ENCODE data around the gene UNC45A.
A peak's percentile ranks its signal among the peaks of the same experiment; 100 is the strongest.

The UNC45A gene

GRCh38 chr15:90933301-90933700, 1.8 kb upstream of the UNC45A start:
- no peak overlapping the region for H3K23ac ChIP-seq (ENCODE audit: low read length)
- H3K79me1 ChIP-seq (ENCODE audit: low read length): peaks cover 4% of the 10 kb centered on the region
- H3K36me3 ChIP-seq (ENCODE audit: control insufficient read depth, insufficient read depth, low read length): no peaks in the 10 kb centered on the region
- no peak overlapping the region for H3K56ac ChIP-seq (ENCODE audit: low read length)
- no peak overlapping the region for H2BK5ac ChIP-seq (ENCODE audit: low read length)
- no peak overlapping the region for H2BK15ac ChIP-seq (replicated peaks; ENCODE audit: low read depth)
- no peak overlapping the region for H2AK5ac ChIP-seq (ENCODE audit: low read length)
- no peak overlapping the region for H3K18ac ChIP-seq (ENCODE audit: low read length)
- no peak overlapping the region for H3K4ac ChIP-seq (ENCODE audit: low read depth, low read length)
- WGBS (ENCODE audit: extremely low coverage, insufficient coverage, low lambda C conversion rate): no CpG with 5 or more reads among the region's 1 CpG
- H3K4me1 ChIP-seq (ENCODE audit: control insufficient read depth, low read depth, low read length): peaks cover 1% of the 10 kb centered on the region
- no peak overlapping the region for H3K27ac ChIP-seq (ENCODE audit: low read depth, low read length)
- no peak overlapping the region for H2BK120ac ChIP-seq (ENCODE audit: low read depth, low read length)
- no peak overlapping the region for H4K8ac ChIP-seq (ENCODE audit: low read depth, low read length)
- no peak overlapping the region for H3K4me2 ChIP-seq (ENCODE audit: low read length)
- H3K27me3 ChIP-seq (ENCODE audit: insufficient read depth, low read length, poor library complexity): no peaks in the 10 kb centered on the region
- no peaks in the 10 kb centered on the region for H3K79me2 ChIP-seq (ENCODE audit: control insufficient read depth, insufficient read depth, low read length)
- no peak overlapping the region for H4K5ac ChIP-seq (ENCODE audit: low read length)
- no peak overlapping the region for H3K9ac ChIP-seq (ENCODE audit: low read length)
- no peak for DNase-seq
- H3K4me3 ChIP-seq (ENCODE audit: low read length): no peak overlapping the region

- no peak overlapping the region for H3K27ac ChIP-seq (ENCODE audit: low read depth, low read length)
- H3K36me3 ChIP-seq (ENCODE audit: control insufficient read depth, insufficient read depth, low read length): no peaks in the 10 kb centered on the region
- H3K4me3 ChIP-seq (ENCODE audit: low read length): peak overlapping the region; percentile 8
- peaks cover 1% of the 10 kb centered on the region for H3K4me1 ChIP-seq (ENCODE audit: control insufficient read depth, low read depth, low read length)
- H3K23ac ChIP-seq (ENCODE audit: low read length): no peak overlapping the region
- H3K4ac ChIP-seq (ENCODE audit: low read depth, low read length): no peak overlapping the region
- peaks cover 4% of the 10 kb centered on the region for H3K79me1 ChIP-seq (ENCODE audit: low read length)
- H4K5ac ChIP-seq (ENCODE audit: low read length): no peak overlapping the region
- no CpG with 5 or more reads among the region's 19 CpGs for WGBS (ENCODE audit: extremely low coverage, insufficient coverage, low lambda C conversion rate)
- no peak overlapping the region for H2BK15ac ChIP-seq (replicated peaks; ENCODE audit: low read depth)
- no peak overlapping the region for H3K18ac ChIP-seq (ENCODE audit: low read length)
- H4K8ac ChIP-seq (ENCODE audit: low read depth, low read length): no peak overlapping the region
- H2AK5ac ChIP-seq (ENCODE audit: low read length): no peak overlapping the region
- DNase-seq: peak; percentile 93
- H3K27me3 ChIP-seq (ENCODE audit: insufficient read depth, low read length, poor library complexity): no peaks in the 10 kb centered on the region
- no peaks in the 10 kb centered on the region for H3K79me2 ChIP-seq (ENCODE audit: control insufficient read depth, insufficient read depth, low read length)
- H3K9ac ChIP-seq (ENCODE audit: low read length): no peak overlapping the region
- no peak overlapping the region for H2BK120ac ChIP-seq (ENCODE audit: low read depth, low read length)
- peak overlapping the region; percentile 73 for H3K4me2 ChIP-seq (ENCODE audit: low read length)
- H2BK5ac ChIP-seq (ENCODE audit: low read length): no peak overlapping the region
- H3K56ac ChIP-seq (ENCODE audit: low read length): peak overlapping the region; percentile 37
Observed at GRCh38 chr15:90934256-90934948, 683 bp upstream of the UNC45A start.

DNA sequence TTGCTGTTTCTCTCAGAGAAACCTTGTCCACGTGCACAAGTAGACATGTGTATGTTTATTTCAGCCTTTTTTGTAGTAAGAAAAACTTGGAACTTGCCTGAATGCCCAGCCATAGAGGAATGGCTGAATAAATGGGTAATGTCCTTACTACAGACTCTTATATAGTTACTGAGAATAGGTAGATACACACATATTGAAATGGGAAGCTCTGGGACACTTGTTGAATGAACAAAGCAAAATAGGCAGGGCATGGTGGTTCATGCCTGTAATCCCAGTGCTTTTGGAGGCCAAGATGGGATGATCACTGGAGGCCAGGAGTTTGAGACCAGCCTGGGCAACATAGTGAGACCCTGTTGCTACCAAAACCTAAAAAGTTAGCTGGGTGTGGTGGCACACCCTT, 1.7 kb downstream of the UNC45A start:
- Histone ChIP-seq H2BK5ac (ENCODE audit: low read length) (no peak overlapping the region), H3K27me3 (ENCODE audit: insufficient read depth, low read length, poor library complexity) (no peaks in the 10 kb centered on the region), H3K79me1 (ENCODE audit: low read length) (peaks cover 4% of the 10 kb centered on the region), H3K9ac (ENCODE audit: low read length) (no peak overlapping the region), H3K36me3 (ENCODE audit: control insufficient read depth, insufficient read depth, low read length) (peaks cover 9% of the 10 kb centered on the region), H2AK5ac (ENCODE audit: low read length) (no peak overlapping the region), H3K18ac (ENCODE audit: low read length) (no peak overlapping the region), H3K56ac (ENCODE audit: low read length) (no peak overlapping the region), H3K4me1 (ENCODE audit: control insufficient read depth, low read depth, low read length) (peaks cover 1% of the 10 kb centered on the region), H3K4me2 (ENCODE audit: low read length) (no peak overlapping the region), H3K27ac (ENCODE audit: low read depth, low read length) (no peak overlapping the region), H3K79me2 (ENCODE audit: control insufficient read depth, insufficient read depth, low read length) (no peaks in the 10 kb centered on the region), H3K4ac (ENCODE audit: low read depth, low read length) (no peak overlapping the region), H3K4me3 (ENCODE audit: low read length) (no peak overlapping the region), H2BK15ac (replicated peaks; ENCODE audit: low read depth) (no peak overlapping the region), H2BK120ac (ENCODE audit: low read depth, low read length) (no peak overlapping the region), H3K23ac (ENCODE audit: low read length) (no peak overlapping the region), H4K5ac (ENCODE audit: low read length) (no peak overlapping the region), H4K8ac (ENCODE audit: low read depth, low read length) (no peak overlapping the region)
- no peak for DNase-seq
- WGBS (ENCODE audit: extremely low coverage, insufficient coverage, low lambda C conversion rate): no CpG with 5 or more reads among the region's 1 CpG

- Histone ChIP-seq H4K8ac (ENCODE audit: low read depth, low read length) (no peak overlapping the region), H3K79me1 (ENCODE audit: low read length) (peaks cover 4% of the 10 kb centered on the region), H3K4me3 (ENCODE audit: low read length) (no peak overlapping the region), H3K23ac (ENCODE audit: low read length) (no peak overlapping the region), H2AK5ac (ENCODE audit: low read length) (no peak overlapping the region), H3K18ac (ENCODE audit: low read length) (no peak overlapping the region), H3K56ac (ENCODE audit: low read length) (no peak overlapping the region), H3K36me3 (ENCODE audit: control insufficient read depth, insufficient read depth, low read length) (peaks cover 13% of the 10 kb centered on the region), H2BK5ac (ENCODE audit: low read length) (no peak overlapping the region), H3K4ac (ENCODE audit: low read depth, low read length) (no peak overlapping the region), H2BK120ac (ENCODE audit: low read depth, low read length) (no peak overlapping the region), H4K5ac (ENCODE audit: low read length) (no peak overlapping the region), H3K27ac (ENCODE audit: low read depth, low read length) (no peak overlapping the region), H2BK15ac (replicated peaks; ENCODE audit: low read depth) (no peak overlapping the region), H3K27me3 (ENCODE audit: insufficient read depth, low read length, poor library complexity) (no peaks in the 10 kb centered on the region), H3K9ac (ENCODE audit: low read length) (no peak overlapping the region), H3K4me1 (ENCODE audit: control insufficient read depth, low read depth, low read length) (peaks cover 1% of the 10 kb centered on the region), H3K4me2 (ENCODE audit: low read length) (no peak overlapping the region), H3K79me2 (ENCODE audit: control insufficient read depth, insufficient read depth, low read length) (no peaks in the 10 kb centered on the region)
- no peak for DNase-seq
- WGBS (ENCODE audit: extremely low coverage, insufficient coverage, low lambda C conversion rate): no CpG with 5 or more reads among the region's 5 CpGs
Observed at GRCh38 chr15:90938261-90938660, 3.2 kb downstream of the UNC45A start.

GRCh38 chr15:90939756-90940155, 4.7 kb downstream of the UNC45A start:
- H3K23ac ChIP-seq (ENCODE audit: low read length): no peak overlapping the region
- no peak overlapping the region for H3K4me2 ChIP-seq (ENCODE audit: low read length)
- no peak overlapping the region for H3K9ac ChIP-seq (ENCODE audit: low read length)
- H2BK15ac ChIP-seq (replicated peaks; ENCODE audit: low read depth): no peak overlapping the region
- no peak overlapping the region for H3K56ac ChIP-seq (ENCODE audit: low read length)
- H3K4me3 ChIP-seq (ENCODE audit: low read length): no peak overlapping the region
- no peaks in the 10 kb centered on the region for H3K27me3 ChIP-seq (ENCODE audit: insufficient read depth, low read length, poor library complexity)
- H3K18ac ChIP-seq (ENCODE audit: low read length): no peak overlapping the region
- H2BK120ac ChIP-seq (ENCODE audit: low read depth, low read length): no peak overlapping the region
- H3K27ac ChIP-seq (ENCODE audit: low read depth, low read length): no peak overlapping the region
- H3K4ac ChIP-seq (ENCODE audit: low read depth, low read length): no peak overlapping the region
- H2BK5ac ChIP-seq (ENCODE audit: low read length): no peak overlapping the region
- no peak overlapping the region for H4K5ac ChIP-seq (ENCODE audit: low read length)
- H3K79me2 ChIP-seq (ENCODE audit: control insufficient read depth, insufficient read depth, low read length): no peaks in the 10 kb centered on the region
- no peak overlapping the region for H2AK5ac ChIP-seq (ENCODE audit: low read length)
- no peak for DNase-seq
- H3K4me1 ChIP-seq (ENCODE audit: control insufficient read depth, low read depth, low read length): peaks cover 1% of the 10 kb centered on the region
- H3K79me1 ChIP-seq (ENCODE audit: low read length): peaks cover 4% of the 10 kb centered on the region
- H3K36me3 ChIP-seq (ENCODE audit: control insufficient read depth, insufficient read depth, low read length): peaks cover 16% of the 10 kb centered on the region
- WGBS (ENCODE audit: extremely low coverage, insufficient coverage, low lambda C conversion rate): no CpG with 5 or more reads among the region's 7 CpGs
- no peak overlapping the region for H4K8ac ChIP-seq (ENCODE audit: low read depth, low read length)

- Histone ChIP-seq H2BK5ac (ENCODE audit: low read length) (no peak overlapping the region), H3K4me2 (ENCODE audit: low read length) (no peak overlapping the region), H2BK120ac (ENCODE audit: low read depth, low read length) (no peak overlapping the region), H3K27me3 (ENCODE audit: insufficient read depth, low read length, poor library complexity) (no peaks in the 10 kb centered on the region), H2AK5ac (ENCODE audit: low read length) (no peak overlapping the region), H3K4me3 (ENCODE audit: low read length) (no peak overlapping the region), H3K18ac (ENCODE audit: low read length) (no peak overlapping the region), H3K23ac (ENCODE audit: low read length) (no peak overlapping the region), H3K79me1 (ENCODE audit: low read length) (peaks cover 2% of the 10 kb centered on the region), H2BK15ac (replicated peaks; ENCODE audit: low read depth) (no peak overlapping the region), H3K4me1 (ENCODE audit: control insufficient read depth, low read depth, low read length) (no peaks in the 10 kb centered on the region), H3K9ac (ENCODE audit: low read length) (no peak overlapping the region), H3K56ac (ENCODE audit: low read length) (no peak overlapping the region), H3K27ac (ENCODE audit: low read depth, low read length) (no peak overlapping the region), H3K79me2 (ENCODE audit: control insufficient read depth, insufficient read depth, low read length) (no peaks in the 10 kb centered on the region), H4K5ac (ENCODE audit: low read length) (no peak overlapping the region), H3K4ac (ENCODE audit: low read depth, low read length) (no peak overlapping the region), H3K36me3 (ENCODE audit: control insufficient read depth, insufficient read depth, low read length) (peaks cover 19% of the 10 kb centered on the region), H4K8ac (ENCODE audit: low read depth, low read length) (no peak overlapping the region)
- no peak for DNase-seq
- no CpG with 5 or more reads among the region's 4 CpGs for WGBS (ENCODE audit: extremely low coverage, insufficient coverage, low lambda C conversion rate)
Observed at GRCh38 chr15:90941038-90941437, 6.0 kb downstream of the UNC45A start.

Data from mesendoderm (in vitro differentiated cells).